Measurements from ENCODE around the gene PLSCR3.

DNA sequence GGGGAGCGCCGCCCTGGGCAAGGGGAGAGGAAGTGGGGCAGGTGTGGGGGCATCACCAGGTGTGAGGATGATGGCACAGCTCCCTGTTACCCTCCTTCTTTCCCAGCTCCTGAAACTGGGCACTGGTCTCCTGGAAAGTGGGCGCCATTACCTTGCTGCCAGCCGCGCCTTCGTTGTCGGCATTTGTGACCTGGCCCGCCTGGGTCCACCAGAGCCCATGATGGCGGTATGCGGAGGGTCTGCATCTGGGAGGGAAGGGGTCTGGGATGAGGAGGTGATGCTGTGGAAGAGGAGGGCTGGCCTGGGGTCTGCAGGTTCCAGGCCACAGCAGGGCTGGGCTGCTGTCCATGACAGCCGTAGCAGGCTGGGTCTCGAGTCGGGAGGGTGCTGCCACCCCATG, 52.5 kb downstream of the PLSCR3 start:
- TF ChIP-seq POLR2A (IDR thresholded peaks at IDR 0.05) (no peak), CTCF (IDR thresholded peaks at IDR 0.05) (no peak)
